WTC11 (cell line): ENCODE measurements around the gene GPC5. TPM values are rescaled to one million over a fixed set of nuclear protein-coding genes. Genes with fewer than 3 reads are reported as not detected.

Experiments used
- ATAC-seq: fragments of 200-7000 bp; cut with Tn5 transposase; 2 replicates; pipeline ENCODE4 v1.10.0; 2021; ENCODE audit warnings: mild to moderate bottlenecking, moderate library complexity
- CTCF ChIA-PET: fragments of 300-600 bp; sonication (Branson Sonifier 250); formaldehyde crosslinking; loops from one replicate; lab custom pipeline; 2021; ENCODE audit warnings: antibody characterized with exemption; lab: Charles Lee
- POLR2A ChIA-PET: fragments of 350-600 bp; sonication (Branson Sonifier 250); formaldehyde crosslinking; loops from one replicate; lab custom pipeline; 2021; ENCODE audit warnings: antibody characterized with exemption; lab: Charles Lee
- DNase-seq: peaks from one replicate; pipeline ENCODE4 v3.0.0; 2021; ENCODE audit warnings: low spot score
- H3K27ac Mint-ChIP-seq: 2 replicates; pipeline ENCODE4 v1.8.0; 2021; ENCODE audit warnings: mixed read lengths
- H3K27me3 Mint-ChIP-seq: 2 replicates; pipeline ENCODE4 v1.8.0; 2021; ENCODE audit warnings: low read depth, mild to moderate bottlenecking, moderate library complexity, mixed read lengths
- H3K36me3 Mint-ChIP-seq: 2 replicates; pipeline ENCODE4 v1.8.0; 2021; ENCODE audit warnings: mixed read lengths
- H3K4me1 Mint-ChIP-seq: 2 replicates; pipeline ENCODE4 v1.8.0; 2022; ENCODE audit warnings: mixed read lengths
- H3K4me3 Mint-ChIP-seq: 2 replicates; pipeline ENCODE4 v1.8.0; 2021; ENCODE audit warnings: mild to moderate bottlenecking, moderate library complexity, mixed read lengths
- H3K9me3 Mint-ChIP-seq: 2 replicates; pipeline ENCODE4 v1.8.0; 2021; ENCODE audit warnings: mixed read lengths
- KAT7 ChIP-seq: sonication (generic); formaldehyde crosslinking; IDR thresholded peaks from 2 replicates; pipeline ENCODE4 v1.8.1; 2023; ENCODE audit warnings: missing genetic modification reagents, mild to moderate bottlenecking, borderline replicate concordance
- NR2C2 ChIP-seq: sonication (generic); formaldehyde crosslinking; IDR thresholded peaks from 2 replicates; pipeline ENCODE4 v1.8.0; 2022; ENCODE audit warnings: mild to moderate bottlenecking, missing genetic modification reagents
- NR3C1 ChIP-seq: sonication (generic); formaldehyde crosslinking; conservative IDR thresholded peaks from 2 replicates; pipeline ENCODE4 v1.8.1; 2023; ENCODE audit warnings: low read depth, mild to moderate bottlenecking, missing genetic modification reagents
- PRRX2 ChIP-seq: fragments of 250-450 bp; sonication (Bioruptor Pico); IDR thresholded peaks from 2 replicates; pipeline ENCODE4 v1.8.0; 2021; ENCODE audit warnings: mild to moderate bottlenecking
- RELA ChIP-seq: sonication (generic); formaldehyde crosslinking; IDR thresholded peaks from 2 replicates; pipeline ENCODE4 v1.8.1; 2022; ENCODE audit warnings: missing genetic modification reagents, mild to moderate bottlenecking, borderline replicate concordance
- SMAD3 ChIP-seq: sonication (generic); formaldehyde crosslinking; IDR thresholded peaks from 2 replicates; pipeline ENCODE4 v1.8.0; 2022; ENCODE audit warnings: missing genetic modification reagents, mild to moderate bottlenecking, borderline replicate concordance
- TEAD1 ChIP-seq: sonication (generic); formaldehyde crosslinking; IDR thresholded peaks from 2 replicates; pipeline ENCODE4 v1.8.0; 2022; ENCODE audit warnings: mild to moderate bottlenecking, missing genetic modification reagents
- TEAD4 ChIP-seq: sonication (generic); formaldehyde crosslinking; IDR thresholded peaks from 2 replicates; pipeline ENCODE4 v1.8.0; 2022; ENCODE audit warnings: mild to moderate bottlenecking, missing genetic modification reagents
- ZNF317 ChIP-seq: sonication (generic); formaldehyde crosslinking; IDR thresholded peaks from 2 replicates; pipeline ENCODE4 v1.8.1; 2023; ENCODE audit warnings: low read depth, mild to moderate bottlenecking, moderate library complexity, missing genetic modification reagents, borderline replicate concordance
- ZNF423 ChIP-seq: fragments of 250-450 bp; sonication (Bioruptor Pico); IDR thresholded peaks from 2 replicates; pipeline ENCODE4 v2.1.2; 2022; ENCODE audit warnings: mild to moderate bottlenecking, moderate library complexity
- total RNA-seq: library from RNA; stranded (reverse); gene quantifications from 3 replicates; pipeline ENCODE4 v1.2.3, GENCODE V29; 2021
- TF ChIP-seq, protein P1 (sequence below): sonication (generic); formaldehyde crosslinking; IDR thresholded peaks from 2 replicates; pipeline ENCODE4 v1.8.0; 2022; ENCODE audit warnings: missing genetic modification reagents
- TF ChIP-seq, protein P2 (sequence below): sonication (generic); formaldehyde crosslinking; conservative IDR thresholded peaks from 2 replicates; pipeline ENCODE4 v1.8.1; 2023; ENCODE audit warnings: mild to moderate bottlenecking, low read depth, missing genetic modification reagents, moderate library complexity
- TF ChIP-seq, protein P3 (sequence below): sonication (generic); formaldehyde crosslinking; IDR thresholded peaks from 2 replicates; pipeline ENCODE4 v1.8.1; 2022; ENCODE audit warnings: mild to moderate bottlenecking, moderate library complexity, missing genetic modification reagents
- TF ChIP-seq, protein P4 (sequence below): sonication (generic); formaldehyde crosslinking; IDR thresholded peaks from 2 replicates; pipeline ENCODE4 v1.8.0; 2023; ENCODE audit warnings: mild to moderate bottlenecking, missing genetic modification reagents
- TF ChIP-seq, protein P5 (sequence below): sonication (generic); formaldehyde crosslinking; IDR thresholded peaks from 2 replicates; pipeline ENCODE4 v1.8.0; 2022; ENCODE audit warnings: mild to moderate bottlenecking, missing genetic modification reagents
- TF ChIP-seq, protein P6 (sequence below): fragments of 200-600 bp; IDR thresholded peaks from 2 replicates; pipeline ENCODE4 v1.8.0; 2022; ENCODE audit warnings: antibody characterized with exemption
- TF ChIP-seq, protein P7 (sequence below): sonication (generic); formaldehyde crosslinking; IDR thresholded peaks from 2 replicates; pipeline ENCODE4 v1.8.1; 2023; ENCODE audit warnings: mild to moderate bottlenecking, missing genetic modification reagents
- TF ChIP-seq, protein P8 (sequence below): fragments of 250-450 bp; sonication (Bioruptor Pico); conservative IDR thresholded peaks from 2 replicates; pipeline ENCODE4 v1.9.0; 2021; ENCODE audit warnings: mild to moderate bottlenecking

Gene GPC5
- total RNA-seq, 1 experiment from 2014 or later, result 0.46 TPM

DNA sequence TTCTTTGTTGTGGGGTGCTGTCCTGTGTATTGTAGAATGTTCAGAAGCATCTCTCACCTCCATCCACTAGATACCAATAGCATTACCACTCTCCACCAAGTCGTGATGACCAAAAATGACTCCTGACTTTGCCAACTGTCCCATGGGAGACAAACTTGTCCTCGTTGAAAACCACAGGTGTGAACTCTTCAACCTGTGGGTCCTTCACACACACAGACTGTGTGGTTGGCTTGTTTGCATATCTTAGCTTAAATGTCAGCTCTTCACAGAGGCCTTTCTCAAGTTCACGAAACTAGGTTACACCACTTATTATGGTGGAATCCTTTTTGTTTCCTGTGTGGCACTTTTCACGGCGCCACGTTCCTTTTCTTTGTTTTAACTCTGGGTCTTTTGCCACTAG lies 6.8 kb downstream of the GPC5 start (continued):
- TF ChIP-seq, protein P1, sequence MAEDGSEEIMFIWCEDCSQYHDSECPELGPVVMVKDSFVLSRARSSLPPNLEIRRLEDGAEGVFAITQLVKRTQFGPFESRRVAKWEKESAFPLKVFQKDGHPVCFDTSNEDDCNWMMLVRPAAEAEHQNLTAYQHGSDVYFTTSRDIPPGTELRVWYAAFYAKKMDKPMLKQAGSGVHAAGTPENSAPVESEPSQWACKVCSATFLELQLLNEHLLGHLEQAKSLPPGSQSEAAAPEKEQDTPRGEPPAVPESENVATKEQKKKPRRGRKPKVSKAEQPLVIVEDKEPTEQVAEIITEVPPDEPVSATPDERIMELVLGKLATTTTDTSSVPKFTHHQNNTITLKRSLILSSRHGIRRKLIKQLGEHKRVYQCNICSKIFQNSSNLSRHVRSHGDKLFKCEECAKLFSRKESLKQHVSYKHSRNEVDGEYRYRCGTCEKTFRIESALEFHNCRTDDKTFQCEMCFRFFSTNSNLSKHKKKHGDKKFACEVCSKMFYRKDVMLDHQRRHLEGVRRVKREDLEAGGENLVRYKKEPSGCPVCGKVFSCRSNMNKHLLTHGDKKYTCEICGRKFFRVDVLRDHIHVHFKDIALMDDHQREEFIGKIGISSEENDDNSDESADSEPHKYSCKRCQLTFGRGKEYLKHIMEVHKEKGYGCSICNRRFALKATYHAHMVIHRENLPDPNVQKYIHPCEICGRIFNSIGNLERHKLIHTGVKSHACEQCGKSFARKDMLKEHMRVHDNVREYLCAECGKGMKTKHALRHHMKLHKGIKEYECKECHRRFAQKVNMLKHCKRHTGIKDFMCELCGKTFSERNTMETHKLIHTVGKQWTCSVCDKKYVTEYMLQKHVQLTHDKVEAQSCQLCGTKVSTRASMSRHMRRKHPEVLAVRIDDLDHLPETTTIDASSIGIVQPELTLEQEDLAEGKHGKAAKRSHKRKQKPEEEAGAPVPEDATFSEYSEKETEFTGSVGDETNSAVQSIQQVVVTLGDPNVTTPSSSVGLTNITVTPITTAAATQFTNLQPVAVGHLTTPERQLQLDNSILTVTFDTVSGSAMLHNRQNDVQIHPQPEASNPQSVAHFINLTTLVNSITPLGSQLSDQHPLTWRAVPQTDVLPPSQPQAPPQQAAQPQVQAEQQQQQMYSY (CRISPR knock-in tag), result no peak
- TF ChIP-seq, protein P2, sequence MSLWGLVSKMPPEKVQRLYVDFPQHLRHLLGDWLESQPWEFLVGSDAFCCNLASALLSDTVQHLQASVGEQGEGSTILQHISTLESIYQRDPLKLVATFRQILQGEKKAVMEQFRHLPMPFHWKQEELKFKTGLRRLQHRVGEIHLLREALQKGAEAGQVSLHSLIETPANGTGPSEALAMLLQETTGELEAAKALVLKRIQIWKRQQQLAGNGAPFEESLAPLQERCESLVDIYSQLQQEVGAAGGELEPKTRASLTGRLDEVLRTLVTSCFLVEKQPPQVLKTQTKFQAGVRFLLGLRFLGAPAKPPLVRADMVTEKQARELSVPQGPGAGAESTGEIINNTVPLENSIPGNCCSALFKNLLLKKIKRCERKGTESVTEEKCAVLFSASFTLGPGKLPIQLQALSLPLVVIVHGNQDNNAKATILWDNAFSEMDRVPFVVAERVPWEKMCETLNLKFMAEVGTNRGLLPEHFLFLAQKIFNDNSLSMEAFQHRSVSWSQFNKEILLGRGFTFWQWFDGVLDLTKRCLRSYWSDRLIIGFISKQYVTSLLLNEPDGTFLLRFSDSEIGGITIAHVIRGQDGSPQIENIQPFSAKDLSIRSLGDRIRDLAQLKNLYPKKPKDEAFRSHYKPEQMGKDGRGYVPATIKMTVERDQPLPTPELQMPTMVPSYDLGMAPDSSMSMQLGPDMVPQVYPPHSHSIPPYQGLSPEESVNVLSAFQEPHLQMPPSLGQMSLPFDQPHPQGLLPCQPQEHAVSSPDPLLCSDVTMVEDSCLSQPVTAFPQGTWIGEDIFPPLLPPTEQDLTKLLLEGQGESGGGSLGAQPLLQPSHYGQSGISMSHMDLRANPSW (CRISPR knock-in tag), result no peak
- TF ChIP-seq, protein P3, sequence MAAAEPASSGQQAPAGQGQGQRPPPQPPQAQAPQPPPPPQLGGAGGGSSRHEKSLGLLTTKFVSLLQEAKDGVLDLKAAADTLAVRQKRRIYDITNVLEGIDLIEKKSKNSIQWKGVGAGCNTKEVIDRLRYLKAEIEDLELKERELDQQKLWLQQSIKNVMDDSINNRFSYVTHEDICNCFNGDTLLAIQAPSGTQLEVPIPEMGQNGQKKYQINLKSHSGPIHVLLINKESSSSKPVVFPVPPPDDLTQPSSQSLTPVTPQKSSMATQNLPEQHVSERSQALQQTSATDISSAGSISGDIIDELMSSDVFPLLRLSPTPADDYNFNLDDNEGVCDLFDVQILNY (CRISPR knock-in tag), result no peak
- TF ChIP-seq, protein P4, sequence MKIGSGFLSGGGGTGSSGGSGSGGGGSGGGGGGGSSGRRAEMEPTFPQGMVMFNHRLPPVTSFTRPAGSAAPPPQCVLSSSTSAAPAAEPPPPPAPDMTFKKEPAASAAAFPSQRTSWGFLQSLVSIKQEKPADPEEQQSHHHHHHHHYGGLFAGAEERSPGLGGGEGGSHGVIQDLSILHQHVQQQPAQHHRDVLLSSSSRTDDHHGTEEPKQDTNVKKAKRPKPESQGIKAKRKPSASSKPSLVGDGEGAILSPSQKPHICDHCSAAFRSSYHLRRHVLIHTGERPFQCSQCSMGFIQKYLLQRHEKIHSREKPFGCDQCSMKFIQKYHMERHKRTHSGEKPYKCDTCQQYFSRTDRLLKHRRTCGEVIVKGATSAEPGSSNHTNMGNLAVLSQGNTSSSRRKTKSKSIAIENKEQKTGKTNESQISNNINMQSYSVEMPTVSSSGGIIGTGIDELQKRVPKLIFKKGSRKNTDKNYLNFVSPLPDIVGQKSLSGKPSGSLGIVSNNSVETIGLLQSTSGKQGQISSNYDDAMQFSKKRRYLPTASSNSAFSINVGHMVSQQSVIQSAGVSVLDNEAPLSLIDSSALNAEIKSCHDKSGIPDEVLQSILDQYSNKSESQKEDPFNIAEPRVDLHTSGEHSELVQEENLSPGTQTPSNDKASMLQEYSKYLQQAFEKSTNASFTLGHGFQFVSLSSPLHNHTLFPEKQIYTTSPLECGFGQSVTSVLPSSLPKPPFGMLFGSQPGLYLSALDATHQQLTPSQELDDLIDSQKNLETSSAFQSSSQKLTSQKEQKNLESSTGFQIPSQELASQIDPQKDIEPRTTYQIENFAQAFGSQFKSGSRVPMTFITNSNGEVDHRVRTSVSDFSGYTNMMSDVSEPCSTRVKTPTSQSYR (CRISPR knock-in tag), result no peak
- no peak for TF ChIP-seq TEAD1
- no peak for TF ChIP-seq KAT7
- TF ChIP-seq PRRX2 (CRISPR knock-in tag), result no peak
- TF ChIP-seq, protein P5, sequence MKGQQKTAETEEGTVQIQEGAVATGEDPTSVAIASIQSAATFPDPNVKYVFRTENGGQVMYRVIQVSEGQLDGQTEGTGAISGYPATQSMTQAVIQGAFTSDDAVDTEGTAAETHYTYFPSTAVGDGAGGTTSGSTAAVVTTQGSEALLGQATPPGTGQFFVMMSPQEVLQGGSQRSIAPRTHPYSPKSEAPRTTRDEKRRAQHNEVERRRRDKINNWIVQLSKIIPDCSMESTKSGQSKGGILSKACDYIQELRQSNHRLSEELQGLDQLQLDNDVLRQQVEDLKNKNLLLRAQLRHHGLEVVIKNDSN, result no peak
- no peak for TF ChIP-seq NR2C2 (CRISPR knock-in tag)

DNA sequence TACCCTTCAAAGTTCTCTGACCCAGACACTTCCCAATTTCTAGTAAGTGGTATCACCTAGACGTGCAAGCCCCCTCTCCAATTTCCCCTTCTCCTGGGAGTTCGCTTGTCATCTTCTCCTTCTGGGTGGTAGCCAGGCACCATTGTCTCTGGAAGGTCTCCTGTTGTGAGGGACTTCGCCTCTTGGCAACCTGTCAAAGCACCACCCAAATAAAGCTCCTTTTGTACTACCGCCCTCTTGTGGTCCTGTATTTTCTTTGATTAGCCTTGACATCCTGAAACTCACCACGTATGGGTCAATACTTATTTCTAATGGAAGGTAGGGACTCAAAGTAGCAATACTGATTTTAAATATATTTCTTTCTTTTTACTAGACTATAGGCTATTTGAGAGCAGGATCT lies 8.2 kb downstream of the GPC5 start:
- no peak overlapping the region for H3K27ac Mint-ChIP-seq
- CTCF ChIA-PET, result interaction anchor here (0.6 to 1.5 kb wide), 8 partner anchors 8 to 171 kb away, joined by 3 to 14 read pairs (median 4); partner anchors contain the start of gene GPC5
- H3K36me3 Mint-ChIP-seq, result peaks cover 5% of the 10 kb centered on the region; the same call in 1 of the 2 replicates
- peaks cover 7% of the 10 kb centered on the region for H3K27me3 Mint-ChIP-seq
- TF ChIP-seq, protein P6, sequence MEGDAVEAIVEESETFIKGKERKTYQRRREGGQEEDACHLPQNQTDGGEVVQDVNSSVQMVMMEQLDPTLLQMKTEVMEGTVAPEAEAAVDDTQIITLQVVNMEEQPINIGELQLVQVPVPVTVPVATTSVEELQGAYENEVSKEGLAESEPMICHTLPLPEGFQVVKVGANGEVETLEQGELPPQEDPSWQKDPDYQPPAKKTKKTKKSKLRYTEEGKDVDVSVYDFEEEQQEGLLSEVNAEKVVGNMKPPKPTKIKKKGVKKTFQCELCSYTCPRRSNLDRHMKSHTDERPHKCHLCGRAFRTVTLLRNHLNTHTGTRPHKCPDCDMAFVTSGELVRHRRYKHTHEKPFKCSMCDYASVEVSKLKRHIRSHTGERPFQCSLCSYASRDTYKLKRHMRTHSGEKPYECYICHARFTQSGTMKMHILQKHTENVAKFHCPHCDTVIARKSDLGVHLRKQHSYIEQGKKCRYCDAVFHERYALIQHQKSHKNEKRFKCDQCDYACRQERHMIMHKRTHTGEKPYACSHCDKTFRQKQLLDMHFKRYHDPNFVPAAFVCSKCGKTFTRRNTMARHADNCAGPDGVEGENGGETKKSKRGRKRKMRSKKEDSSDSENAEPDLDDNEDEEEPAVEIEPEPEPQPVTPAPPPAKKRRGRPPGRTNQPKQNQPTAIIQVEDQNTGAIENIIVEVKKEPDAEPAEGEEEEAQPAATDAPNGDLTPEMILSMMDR, result peak; percentile 31; the same call in 1 of the 2 replicates
- no peak for TF ChIP-seq NR2C2 (CRISPR knock-in tag)
- TF ChIP-seq, protein P7, sequence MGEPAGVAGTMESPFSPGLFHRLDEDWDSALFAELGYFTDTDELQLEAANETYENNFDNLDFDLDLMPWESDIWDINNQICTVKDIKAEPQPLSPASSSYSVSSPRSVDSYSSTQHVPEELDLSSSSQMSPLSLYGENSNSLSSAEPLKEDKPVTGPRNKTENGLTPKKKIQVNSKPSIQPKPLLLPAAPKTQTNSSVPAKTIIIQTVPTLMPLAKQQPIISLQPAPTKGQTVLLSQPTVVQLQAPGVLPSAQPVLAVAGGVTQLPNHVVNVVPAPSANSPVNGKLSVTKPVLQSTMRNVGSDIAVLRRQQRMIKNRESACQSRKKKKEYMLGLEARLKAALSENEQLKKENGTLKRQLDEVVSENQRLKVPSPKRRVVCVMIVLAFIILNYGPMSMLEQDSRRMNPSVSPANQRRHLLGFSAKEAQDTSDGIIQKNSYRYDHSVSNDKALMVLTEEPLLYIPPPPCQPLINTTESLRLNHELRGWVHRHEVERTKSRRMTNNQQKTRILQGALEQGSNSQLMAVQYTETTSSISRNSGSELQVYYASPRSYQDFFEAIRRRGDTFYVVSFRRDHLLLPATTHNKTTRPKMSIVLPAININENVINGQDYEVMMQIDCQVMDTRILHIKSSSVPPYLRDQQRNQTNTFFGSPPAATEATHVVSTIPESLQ (CRISPR knock-in tag), result no peak
- TF ChIP-seq NR3C1 (CRISPR knock-in tag), result no peak
- no peak for TF ChIP-seq TEAD4 (CRISPR knock-in tag)
- peak; percentile 39; the same call in 1 of the 2 replicates for TF ChIP-seq ZNF423 (CRISPR knock-in tag)
- TF ChIP-seq ZNF317 (CRISPR knock-in tag), result no peak
- no peak for TF ChIP-seq RELA
- no peak for TF ChIP-seq SMAD3 (CRISPR knock-in tag)
- TF ChIP-seq, protein P8, sequence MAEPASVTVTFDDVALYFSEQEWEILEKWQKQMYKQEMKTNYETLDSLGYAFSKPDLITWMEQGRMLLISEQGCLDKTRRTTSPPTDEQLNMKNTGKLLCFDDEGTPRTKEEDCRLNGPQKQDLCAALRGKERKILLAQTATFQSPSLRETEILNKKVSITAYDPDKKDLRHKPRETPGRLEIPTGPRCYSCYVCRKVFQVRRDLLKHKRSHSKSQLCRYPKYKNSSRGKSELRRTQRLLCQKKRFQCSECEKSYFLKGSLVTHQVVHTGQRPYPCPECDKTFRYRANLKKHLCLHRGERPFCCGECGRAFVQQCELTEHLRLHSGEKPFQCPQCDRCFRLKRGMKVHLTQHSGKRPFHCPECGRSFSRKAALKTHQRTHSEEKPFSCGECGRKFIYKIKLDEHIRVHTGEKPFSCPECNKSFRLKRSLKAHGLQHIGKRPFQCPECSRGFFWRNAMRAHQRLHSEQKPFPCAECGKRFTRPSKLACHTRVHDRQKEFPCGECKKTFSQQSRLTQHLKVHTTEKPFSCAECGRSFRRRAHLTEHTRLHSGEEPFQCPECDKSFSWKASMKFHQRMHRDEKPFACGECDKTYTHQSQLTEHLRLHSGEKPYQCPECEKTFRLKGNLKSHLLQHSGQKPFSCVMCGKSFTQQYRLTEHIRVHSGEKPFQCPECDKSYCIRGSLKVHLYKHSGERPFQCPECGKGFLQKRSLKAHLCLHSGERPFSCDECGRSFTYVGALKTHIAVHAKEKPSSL (CRISPR knock-in tag), result 0 out of 2 replicates have a peak, but pooled peaks have one; percentile 78
- TF ChIP-seq, all 79 proteins: peak for 3
- Mint-ChIP-seq H3K9me3 (peaks cover 11% of the 10 kb centered on the region), H3K4me3 (no peak overlapping the region), H3K4me1 (peaks cover 3% of the 10 kb centered on the region)
- DNase-seq (peak; percentile 53), ATAC-seq (peak; percentile 93)
- POLR2A ChIA-PET, result no interaction called here
